NCI-H446 (cell line): ENCODE measurements around the gene ZNF524.
"Not testable (repeated sequence)": the region's sequence is repeated elsewhere in the genome, so short reads cannot be mapped to it uniquely, and the experiment has no call there.

Experiments used
- DNase-seq, 2 experiments: peaks; one replicate each; lab custom pipeline; 2025; lab: John Stamatoyannopoulos, UW

The ZNF524 gene

DNA sequence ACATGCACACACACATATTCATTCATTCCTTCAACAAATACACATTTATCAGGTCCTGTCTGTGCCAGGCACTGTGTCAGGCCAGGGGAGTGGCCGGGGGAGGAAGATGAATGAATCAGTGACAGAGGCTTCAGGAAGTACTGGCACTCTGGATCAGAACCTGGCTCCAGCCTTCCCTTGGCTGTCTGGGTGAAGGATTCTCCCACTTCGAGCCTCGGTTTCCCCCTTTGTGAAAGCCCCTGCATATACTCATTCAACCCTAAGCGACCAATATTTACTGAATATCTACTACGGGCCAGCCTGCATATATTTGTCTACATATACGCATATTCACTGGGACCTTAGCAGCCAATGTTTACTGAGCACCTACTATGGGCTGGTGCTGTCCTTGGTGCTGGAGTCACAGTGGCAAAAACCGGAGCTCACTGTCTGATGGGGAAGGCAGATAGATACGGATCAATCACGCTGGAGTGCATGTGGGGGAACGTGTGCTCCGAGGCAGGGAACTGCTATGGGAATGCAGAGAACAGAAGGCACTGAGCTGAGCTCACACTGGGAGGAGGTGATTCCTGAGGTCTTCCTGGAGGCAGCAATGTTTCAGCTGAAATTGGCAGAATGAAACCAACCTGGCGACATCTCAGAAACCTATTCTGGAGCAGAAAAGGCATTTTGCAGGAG, 18.8 kb upstream of the ZNF524 start:
- no peak for DNase-seq

DNA sequence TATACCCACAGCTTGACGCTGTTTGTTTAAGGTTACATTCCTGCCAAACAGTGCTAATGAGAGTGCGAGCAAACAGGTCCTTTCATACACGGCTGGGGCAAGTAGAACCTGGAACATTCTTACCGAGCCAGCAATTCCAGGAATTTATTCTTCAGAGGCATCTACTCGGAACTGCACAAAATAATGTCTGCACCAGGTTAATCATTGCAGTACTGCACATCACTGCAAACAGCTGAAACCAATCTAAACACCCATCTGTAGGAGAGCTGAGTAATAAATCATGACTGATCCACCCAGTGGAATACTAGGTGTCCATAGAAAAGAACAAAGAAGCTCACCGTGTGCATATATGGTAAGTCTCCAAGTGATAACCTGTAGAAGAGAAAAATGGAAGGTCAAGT, 18.3 kb upstream of the ZNF524 start:
- DNase-seq = no peak

DNA sequence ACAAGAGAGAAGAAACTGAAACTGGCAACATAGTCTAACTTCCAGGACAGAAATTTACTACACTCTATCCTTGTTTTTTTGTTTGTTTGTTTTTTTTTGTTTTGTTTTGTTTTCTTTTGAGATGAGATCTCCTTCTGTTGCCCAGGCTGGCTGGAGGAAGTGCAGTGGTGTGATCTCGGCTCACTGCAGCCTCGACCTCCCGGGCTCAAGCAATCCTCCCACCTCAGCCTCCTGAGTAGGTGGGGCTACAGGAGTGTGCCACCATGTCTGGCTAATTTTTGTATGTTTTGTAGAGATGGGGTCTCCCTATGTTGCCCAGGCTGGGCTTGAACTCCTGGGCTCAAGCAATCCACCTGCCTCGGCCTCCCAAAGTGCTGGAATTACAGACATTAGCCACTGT, 17.8 kb upstream of the ZNF524 start:
- not testable (repeated sequence) for DNase-seq

DNA sequence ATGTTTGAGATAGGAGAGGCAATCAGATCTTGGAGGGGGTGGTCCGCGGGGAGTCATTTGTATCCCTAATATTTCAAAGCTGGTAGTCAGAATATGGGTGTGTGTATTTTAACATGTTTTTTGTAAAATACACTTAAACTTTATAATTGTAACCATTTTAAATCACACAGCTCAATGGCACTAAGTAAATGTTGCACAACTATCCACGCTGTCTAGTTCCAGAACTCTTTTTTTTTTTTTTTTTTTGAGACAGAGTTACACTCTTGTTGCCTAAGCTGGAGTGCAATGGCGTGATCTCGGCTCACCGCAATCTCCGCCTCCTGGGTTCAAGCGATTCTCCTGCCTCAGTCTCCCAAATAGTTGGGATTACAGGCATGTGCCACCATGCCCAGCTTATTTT, 16.2 kb upstream of the ZNF524 start:
- not testable (repeated sequence) for DNase-seq

DNA sequence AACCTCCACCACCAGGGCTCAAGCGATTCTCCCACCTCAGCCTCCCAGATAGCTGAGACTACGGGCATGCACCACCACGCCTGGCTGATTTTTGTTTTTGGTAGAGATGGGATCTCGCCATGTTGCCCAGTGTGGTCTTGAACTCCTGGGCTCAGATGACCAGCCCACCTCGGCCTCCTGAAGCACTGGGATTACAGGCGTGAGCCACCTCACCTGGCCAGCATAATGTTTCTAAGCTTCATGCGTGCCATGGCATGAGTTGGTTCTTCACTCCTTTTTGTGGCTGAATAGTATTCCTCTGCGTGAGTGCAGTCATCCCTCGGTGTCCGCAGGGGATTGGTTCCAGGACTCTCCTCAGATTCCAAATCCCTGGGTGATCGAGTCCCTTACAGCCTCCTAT, 15.2 kb upstream of the ZNF524 start:
- DNase-seq = no peak

DNA sequence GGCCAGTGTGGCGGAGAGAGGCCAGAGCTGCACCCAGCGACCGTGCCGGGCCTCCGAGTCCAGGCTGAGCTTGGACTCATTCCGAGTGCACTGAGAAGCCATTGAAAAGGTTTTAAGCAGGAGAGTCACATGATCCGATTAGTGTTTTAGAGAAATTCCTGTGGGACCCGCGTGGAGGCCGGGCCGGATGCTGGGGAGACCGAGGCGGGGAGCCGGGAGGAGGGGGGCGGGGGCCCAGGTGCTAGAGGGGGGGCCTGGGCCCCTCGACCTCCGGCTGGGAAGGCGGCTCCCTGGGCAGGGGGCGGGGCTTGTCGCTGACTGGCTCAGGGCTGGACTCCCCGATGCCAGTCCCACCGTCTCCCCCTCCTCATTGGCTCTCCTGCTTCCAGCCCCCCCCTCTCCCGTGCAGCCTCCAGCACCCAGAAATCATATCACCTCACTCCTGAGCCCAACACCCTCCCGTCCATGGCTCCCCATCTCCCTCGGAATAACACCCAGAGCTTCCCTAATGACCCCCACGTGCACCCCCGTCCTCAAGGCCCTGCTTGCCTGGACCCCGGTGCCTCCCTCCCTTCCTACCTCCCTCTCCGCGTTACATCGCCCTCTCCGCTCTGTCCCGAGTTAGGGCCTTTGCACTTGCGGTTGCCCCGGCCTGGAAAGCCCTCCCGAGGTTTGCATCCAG, 14.3 kb upstream of the ZNF524 start:
- no peak for DNase-seq

DNA sequence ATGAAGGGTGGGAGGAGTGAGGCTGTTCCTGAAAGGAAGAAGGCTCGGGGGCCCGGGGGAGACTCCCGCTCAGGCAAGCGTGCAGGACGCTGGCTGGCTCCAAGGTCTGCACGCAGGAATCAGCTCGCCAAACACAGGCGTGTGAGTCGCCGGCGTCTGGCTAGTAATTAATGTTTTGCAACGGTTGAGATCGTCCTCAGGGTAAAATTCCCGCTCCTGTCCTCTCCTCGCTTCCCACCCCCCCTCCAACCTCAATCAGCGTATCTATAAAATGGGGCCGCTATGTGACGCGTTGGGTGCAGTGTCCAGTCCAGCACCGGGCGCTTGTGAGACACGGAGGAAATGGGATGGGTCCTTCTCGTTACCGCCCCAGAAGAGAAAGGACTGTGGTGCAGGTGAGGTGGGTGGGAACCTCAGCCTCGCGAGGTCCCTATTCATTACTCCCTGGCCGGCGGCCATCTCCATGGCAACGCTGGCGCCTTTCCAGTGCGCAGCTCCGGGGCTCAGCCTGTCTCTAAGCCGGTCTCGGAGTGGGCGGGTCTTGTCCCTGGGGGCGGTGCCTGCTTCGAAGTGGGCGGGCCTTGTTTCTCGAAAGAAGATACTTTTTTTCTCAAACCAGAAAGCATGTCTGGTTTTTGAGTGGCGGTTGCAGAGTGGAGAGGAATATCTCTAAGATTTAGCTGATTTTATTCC, 13.0 kb upstream of the ZNF524 start:
- DNase-seq = peak; percentile 90 to 97

DNA sequence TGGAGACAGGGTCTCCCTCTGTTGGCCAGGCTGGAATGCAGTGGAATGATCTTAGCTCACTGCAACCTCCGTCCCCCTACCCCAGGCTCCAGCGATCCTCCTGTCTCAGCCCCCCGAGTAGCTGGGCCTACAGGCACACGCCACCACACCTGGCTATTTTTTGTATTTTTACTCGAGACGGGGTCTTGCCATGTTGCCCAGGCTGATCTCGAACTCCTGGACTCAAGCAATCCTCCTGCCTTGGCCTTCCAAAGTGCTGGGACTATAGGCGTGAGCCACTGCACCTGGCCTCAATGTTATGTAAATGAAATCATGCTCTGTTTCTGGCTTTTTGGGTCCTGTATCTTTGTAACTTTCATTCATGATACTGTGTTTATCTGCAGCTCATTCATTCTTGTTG, 11.3 kb upstream of the ZNF524 start:
- DNase-seq = no peak

DNA sequence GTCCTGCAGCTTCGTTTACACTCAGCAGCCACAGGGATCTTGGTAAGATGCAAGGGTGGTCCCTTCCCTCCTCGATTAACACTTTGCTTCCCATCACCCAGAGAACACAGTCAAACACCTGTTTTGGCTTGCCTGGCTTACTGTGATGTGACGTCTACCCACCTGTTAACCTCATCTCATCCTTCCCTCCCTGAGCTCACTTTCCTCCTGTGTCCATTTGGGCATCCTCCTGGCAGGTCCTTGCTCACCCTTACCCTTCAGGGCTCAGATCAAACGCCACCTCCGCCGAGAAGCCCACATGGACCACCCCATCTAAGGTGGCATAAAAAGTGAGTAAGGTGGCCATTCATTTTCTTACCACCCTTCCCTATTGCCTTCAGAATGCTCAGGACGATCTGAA, 10.0 kb upstream of the ZNF524 start:
- no peak for DNase-seq

DNA sequence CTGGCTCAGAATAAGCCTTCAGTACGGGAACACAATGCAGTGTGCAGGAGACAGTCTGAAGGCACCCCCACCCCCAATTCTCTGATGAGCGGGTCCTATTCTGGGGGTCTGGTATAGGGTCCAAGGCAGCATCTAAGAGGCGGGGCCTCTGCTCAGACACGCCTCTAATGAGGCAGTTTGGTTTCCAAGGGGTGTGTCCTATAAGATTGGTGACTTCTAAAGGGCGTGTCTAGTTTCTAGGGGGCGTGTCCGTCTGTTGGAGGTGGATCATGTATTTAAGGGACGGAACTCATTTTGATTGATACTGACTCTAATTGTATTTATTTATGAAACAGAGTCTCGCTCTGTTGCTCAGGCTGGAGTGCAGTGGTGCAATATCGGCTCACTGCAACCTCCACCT, 9.5 kb upstream of the ZNF524 start:
- DNase-seq = no peak

DNA sequence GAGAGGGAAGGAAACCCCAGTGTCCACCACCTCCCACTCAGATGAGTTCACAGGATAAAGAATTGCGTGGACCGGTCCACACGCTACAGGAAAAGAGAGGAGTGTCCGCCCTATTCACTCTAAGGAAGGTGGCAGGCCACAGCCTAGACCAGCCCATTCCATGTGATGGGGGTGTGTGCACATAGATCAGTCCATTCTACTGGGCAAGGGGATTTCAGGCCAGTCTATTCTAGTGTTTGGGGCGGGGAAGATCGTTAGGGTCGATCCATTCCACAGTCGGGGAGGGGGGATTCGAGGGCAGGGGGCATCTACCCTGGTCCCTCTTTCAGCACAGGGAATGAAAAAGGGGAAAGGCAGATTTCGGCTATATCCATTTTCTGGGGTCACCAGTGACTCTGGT, 8.5 kb upstream of the ZNF524 start:
- no peak for DNase-seq

DNA sequence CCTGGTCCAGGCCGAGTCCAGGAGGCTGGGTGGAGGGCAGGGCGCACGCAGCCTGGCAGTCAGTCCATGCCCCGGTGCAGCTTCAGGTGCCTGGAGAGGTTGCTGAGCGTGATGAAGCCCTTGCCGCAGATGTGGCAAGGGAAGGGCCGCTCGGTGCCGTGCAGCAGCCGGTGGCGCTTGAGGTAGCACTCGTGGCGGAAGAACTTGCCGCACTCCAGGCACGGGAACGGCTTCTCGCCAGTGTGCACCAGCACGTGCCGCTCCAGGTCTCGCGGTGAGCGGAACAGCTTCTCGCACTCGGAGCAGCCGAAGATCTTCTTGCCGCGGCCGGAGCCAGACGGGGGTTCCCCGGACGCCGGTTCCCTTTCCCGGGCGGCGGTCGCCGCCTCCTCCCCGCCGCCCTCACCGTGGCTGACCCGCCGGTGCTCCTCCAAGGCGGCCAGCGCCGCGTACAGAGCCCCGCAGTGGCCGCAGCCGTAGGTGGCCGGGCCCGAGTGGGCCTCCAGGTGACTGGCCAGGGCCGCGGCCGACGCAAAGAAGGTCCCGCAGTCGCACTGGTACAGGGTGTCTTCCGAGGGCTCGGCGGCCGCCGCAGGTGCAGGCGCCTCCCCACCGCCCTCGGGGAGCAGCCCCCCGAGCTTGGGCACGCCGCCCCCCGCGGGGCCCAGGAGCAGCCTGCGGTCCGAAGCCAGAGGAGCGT, 7.5 kb upstream of the ZNF524 start:
- DNase-seq = no peak

DNA sequence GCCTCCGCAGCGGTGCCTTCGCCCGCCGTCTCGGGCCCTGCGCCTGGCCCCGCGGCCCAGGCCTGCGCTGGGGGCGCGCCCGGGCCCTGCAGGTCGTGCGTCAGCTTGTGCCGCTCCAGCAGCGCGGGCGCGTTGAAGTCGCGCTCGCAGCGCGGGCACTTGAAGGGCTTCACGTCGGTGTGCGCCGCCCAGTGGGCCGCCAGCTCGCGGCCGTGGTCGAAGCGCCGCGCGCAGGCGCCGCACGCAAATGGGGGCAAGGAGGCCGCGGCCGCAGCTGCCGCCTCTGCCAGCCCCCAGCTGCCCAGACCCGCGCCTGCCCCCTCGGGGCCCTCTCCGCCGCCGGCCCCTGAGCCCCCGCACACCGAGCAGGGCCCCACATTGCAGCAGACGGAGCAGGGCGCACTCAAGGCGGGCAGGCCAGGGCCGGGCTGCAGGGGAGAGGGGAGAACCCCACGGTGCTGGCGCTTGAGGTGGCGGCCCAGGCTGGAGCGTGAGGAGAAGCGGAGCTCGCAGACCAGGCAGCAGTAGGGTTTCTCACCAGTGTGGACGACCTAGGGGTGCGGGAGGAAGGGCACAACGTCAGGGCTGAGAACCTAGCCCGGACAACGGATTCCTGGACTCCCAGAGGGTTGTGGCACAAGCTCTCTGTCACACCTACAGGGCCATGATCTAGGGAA, 6.9 kb upstream of the ZNF524 start:
- DNase-seq = no peak

DNA sequence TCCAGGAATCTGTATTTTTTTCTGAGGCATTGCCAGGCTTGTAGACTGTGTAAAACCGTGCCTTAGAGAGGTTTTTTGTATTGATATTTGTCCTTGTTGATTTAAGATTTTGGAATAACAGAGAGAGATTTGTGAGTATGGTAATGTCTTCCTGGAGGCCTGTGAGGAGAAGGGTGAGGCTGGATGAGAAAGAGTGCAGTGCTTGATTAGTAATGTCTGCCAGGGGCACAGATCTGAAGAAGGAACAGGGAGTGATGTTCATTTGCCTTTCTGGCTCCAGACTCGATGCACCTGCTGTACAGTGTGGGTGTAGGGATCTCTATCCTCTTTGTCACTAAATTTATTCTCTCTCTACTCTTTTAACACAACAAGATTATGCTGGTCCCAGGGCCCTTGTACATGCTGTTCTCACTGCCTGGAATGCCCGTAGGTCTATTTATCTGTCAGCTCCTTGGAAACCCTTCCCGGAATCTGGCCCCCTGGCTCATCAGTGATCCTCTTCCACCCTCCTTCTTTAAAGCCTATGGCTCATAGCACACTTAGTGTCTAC, 5.0 kb upstream of the ZNF524 start:
- no peak for DNase-seq

DNA sequence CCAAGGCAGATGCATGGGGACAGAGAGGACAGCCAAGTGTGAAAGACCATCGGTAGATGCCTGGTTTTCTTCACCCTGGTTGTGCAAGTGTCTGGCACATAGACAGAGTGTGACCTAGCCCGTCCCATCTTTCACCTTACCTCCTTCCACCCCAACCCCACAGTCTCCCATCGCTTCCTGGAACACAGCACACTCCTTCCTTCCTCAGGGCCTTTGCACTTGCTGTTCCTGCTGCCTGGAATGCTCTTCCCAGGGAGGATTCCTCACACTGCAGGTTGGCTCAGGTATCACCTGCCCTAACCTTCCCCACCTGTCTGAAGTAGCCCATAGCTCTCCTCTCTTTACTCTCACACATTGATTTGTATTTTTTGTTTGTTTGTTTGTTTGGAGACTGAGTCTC, 3.8 kb upstream of the ZNF524 start:
- DNase-seq = no peak

DNA sequence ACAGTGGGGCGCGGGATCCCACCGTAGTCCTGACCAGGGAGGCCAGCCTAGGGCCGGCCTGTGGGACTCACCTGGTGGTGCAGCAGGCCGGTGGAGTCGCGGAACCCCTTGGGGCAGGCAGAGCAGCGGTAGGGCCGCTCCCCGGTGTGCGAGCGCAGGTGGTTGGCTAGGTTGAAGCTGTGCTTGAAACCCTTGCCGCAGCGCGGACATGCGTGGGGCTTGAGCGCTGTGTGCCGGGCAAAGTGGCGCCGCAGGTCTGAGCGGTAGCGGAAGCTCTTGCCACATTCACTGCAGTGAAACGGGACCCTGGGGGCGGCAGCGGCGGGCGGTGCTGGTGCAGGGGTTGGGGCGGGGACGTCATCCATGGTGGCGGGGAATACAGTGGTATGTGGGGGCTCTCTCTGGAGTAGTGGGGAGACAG, 2.6 kb upstream of the ZNF524 start:
- no peak for DNase-seq

DNA sequence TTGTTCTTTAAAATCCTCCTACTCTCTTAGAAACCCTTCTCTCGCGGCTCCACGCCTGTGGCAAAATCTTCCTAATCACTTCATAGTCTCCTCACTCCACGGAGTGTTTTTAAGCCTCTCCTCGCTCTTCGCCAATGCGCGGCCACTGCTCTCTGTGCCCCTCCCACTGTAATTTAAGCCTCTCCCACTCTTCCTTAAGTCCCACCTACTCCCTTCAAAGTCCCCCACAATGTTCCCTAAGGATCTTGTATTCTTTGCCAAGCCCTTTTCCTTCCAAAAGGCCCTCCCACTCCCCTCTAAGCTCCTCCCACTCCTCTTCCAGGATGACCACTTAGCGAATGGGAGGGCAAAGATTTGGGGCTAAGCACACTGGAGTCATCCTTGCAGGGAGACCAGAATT, 2.1 kb upstream of the ZNF524 start:
- DNase-seq = no peak

DNA sequence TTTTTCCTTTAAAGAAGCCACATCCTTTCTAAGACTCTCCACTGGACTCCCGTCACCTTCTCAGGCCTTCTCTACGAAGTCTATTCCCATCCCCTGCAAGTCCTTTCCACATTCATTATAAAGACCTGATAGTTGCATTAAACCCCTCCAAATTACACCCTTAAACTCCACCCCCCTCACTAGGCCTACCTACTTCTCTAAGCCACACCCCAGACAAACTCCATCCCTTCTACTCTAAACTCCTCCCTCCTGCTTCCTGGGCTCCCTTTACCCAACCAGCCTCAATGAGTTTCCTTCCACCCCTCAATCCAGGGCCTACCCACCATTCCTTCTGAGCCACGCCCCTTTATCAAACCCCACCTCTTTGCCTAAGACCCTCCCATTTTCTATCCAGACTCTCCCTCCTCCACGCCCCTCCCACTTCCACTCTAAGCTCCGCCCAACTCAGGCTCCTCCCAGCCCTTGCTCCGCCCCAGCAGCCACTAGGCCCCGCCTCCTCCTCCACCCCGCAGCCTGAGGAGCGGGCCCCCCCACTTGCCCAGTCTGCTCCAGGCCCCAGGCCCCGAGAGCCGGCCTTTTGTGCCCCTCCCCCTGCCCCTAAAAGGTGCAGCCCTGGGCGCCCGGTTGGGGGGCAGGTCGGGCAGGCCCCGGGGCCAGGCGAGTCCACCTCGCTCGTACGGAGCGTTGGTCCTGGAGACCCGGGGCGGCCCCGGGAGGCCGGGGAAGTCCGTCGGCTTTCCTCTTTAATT, 1.2 kb upstream of the ZNF524 start:
- DNase-seq = peak; percentile 94 to 96

DNA sequence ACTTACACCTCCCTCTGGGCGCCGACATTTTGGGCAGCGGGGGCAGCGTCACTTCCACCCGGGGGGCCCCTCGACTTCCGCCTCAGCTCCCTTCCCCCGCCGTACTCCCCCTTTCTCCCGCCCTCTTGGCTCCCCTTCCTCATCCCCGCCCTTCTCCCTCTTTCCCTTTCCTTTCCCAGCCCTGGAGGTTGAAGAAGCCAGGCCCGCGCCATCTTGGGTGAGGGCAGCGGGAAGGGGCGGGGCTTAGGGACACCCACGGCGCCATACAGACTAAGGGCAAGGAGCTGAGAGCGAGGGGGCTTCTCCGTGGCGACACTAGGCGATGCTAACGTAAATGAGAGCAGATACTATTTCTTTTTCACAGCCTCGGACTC, 633 bp upstream of the ZNF524 start, which contains the start of gene FIZ1:
FIZ1 (minus strand) TSS at position 50 of the 374 bp plus-strand sequence. CDS start 1,652 bp downstream, outside the sequence.
- peak; percentile 99 for DNase-seq

DNA sequence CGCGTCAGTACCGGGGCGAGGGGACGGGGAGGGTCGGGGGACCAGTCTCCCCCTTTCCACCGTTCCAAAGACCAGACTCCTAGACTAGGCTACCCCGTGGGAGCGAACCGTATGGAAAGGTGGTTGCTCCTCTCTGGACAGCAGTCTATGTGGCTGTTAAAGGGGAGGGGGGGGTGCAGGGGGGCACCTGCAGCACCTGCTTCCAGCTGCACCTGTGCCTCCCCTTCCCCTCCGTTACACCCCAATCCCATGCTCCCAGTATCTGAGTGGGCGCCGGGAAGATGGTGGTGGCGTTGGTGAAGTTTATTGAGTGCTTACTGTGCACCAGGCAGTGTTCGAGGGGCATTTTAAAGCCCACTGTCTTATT, 557 bp downstream of the ZNF524 start:
- no peak for DNase-seq

DNA sequence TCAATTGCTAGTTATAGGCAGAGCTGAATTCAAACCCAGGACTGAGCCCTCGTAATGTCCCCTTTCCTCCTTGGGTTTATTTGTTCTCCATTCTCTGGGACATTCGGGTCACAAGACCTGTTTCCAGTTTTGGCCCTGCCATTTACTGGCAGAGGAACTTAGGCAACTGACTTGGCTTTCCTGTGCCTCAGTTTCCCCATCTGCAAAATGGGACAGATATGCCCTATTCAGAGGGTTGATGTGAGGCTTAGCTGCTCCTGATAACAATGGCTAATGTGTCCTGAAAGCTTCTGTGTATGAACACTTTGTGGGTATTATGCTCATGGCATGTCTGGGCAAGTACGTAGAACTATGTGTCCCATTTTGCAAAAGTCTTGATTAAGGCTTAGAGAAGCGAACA, 996 bp downstream of the ZNF524 start:
- DNase-seq = peak in 1 of 2 experiments; percentile 17
